Bronchial epithelial cell (primary cell): ENCODE measurements around the gene HMOX1. TPM values are rescaled to one million over a fixed set of nuclear protein-coding genes. Genes with fewer than 3 reads are reported as not detected.

Source experiments
- DNase-seq: peaks from one replicate; pipeline ENCODE4 v3.0.0-alpha.2; 2010; ENCODE audit warnings: low read depth
- FAIRE-seq: peaks from 2 replicates; lab custom pipeline; 2011; peaks lifted over from hg19 to GRCh38; lab: Jason Lieb, UNC
- H3K27me3 ChIP-seq: 2 replicates; pipeline ENCODE4 v1.5.1; 2011; ENCODE audit warnings: low read length; ENCODE audit not compliant: control insufficient read depth, insufficient read depth
- H3K36me3 ChIP-seq: 2 replicates; pipeline ENCODE4 v1.5.1; 2011; ENCODE audit warnings: low read length; ENCODE audit not compliant: control insufficient read depth, insufficient read depth
- H3K4me3 ChIP-seq: 2 replicates; pipeline ENCODE4 v1.5.1; 2011; ENCODE audit warnings: mild to moderate bottlenecking, low read depth, low read length, control low read depth
- CTCF ChIP-seq: IDR thresholded peaks from 2 replicates; pipeline ENCODE4 v1.5.1; 2011; ENCODE audit warnings: mild to moderate bottlenecking, moderate library complexity, low read length, control low read depth, inconsistent platforms; ENCODE audit not compliant: insufficient read depth, severe bottlenecking
- total RNA-seq: library from RNA; depleted of rRNA; stranded (reverse); fragments of >200 nt; gene quantifications from 2 replicates; pipeline ENCODE4 v1.2.1, GENCODE V29; 2014

The HMOX1 gene
- total RNA-seq, 1 donor from 2014 or later: 3.9 TPM

DNA sequence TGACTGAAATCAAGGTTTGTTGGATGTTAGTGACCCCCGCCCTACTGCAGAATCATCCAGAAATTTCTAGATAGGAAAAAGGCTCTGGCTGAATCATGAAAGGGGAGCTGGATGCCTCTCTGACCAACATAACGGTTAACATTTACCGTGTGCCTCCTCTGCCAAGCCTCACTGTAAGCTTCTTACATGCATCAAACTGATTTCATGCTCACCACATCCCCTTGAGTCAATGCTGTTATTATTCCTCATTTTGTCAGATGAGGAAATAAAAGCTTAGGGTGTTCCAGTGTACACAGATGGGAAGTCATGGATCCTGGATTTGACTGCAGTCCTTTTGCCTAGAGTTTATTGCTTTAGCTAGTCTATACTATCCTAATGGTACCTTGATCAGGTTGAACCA is 5.9 kb upstream of the HMOX1 start:
- H3K4me3 ChIP-seq: no peak overlapping the region
- no peak for TF ChIP-seq CTCF
- FAIRE-seq (no peak), DNase-seq (no peak)
- H3K27me3 ChIP-seq: no peaks in the 10 kb centered on the region
- no peaks in the 10 kb centered on the region for H3K36me3 ChIP-seq

DNA sequence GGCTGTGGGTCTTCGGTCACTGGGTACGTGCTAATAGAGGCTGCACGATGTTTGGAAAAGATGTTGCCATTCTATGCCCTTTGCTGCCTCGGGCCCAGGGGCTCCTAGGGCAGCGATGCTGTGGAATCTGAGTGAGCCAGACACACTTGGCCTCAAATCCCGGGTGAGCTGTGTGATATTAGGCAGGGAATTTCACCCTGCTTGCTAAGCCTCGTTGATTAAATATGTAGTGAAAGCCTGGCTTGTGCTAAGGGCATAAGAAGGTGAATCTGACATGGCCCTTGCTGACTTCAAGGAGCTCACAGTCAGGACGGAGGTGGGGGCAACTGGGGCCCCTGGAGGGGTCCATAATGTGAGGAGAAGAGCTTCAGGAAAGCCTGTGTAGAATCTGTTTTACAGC is 5.4 kb upstream of the HMOX1 start:
- no peak overlapping the region for H3K4me3 ChIP-seq
- no peak for TF ChIP-seq CTCF
- DNase-seq (no peak), FAIRE-seq (no peak)
- no peaks in the 10 kb centered on the region for H3K36me3 ChIP-seq
- no peaks in the 10 kb centered on the region for H3K27me3 ChIP-seq

DNA sequence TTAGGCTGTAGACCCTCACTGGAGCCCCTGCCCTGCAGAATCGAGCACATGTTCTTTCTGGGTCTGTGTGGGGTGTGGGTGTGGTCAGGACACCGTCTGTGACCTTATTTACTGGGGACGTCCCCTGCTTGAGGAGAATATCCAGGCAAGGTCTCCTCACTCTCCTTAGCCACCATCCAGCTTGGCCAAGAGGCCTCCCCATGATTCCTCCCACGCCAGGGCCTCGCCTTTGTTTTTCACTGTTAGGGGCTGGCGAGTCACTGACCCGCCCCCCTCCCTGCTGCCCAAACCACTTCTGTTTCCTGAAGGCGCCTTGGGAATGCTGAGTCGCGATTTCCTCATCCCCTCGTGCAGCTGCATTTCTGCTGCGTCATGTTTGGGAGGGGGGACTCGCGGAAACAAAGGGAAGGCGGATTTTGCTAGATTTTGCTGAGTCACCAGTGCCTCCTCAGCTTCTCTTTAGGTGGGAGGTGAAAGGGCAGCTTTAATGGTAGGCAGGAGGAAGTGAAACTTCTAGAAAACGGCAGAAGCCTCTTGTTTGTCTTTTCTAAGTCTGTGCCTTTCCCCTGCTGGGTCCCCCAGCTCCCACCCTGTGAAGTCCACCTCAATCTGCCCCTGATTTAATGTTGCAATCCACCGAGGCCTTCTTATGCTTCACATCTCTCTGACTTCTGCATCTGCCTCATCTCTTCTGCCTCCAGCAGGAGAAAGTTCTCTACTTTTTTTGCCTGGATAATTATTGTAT is 4.0 kb upstream of the HMOX1 start:
- Histone ChIP-seq H3K27me3 (no peaks in the 10 kb centered on the region), H3K36me3 (no peaks in the 10 kb centered on the region), H3K4me3 (no peak overlapping the region)
- TF ChIP-seq CTCF: no peak
- DNase-seq (peak; percentile 93), FAIRE-seq (no peak)

DNA sequence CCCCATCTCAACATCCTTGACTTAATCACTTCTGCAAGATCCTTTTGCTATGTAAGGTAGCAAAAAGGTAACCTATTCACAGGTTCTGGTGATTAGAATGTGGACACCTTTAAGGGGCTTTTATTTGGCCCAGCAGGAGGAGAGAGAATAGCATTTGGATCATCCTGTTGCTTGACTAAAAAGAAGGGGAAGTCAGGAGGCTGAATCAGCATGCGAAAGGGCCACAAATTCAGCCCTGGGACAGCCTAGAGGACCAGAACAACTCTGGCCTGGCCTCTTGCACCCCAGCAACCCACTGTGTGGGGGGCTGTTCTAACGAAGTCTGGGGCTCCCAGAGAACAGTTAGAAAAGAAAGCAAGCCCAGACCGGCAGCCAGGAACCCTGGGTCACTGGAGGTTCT is 3.2 kb upstream of the HMOX1 start:
- FAIRE-seq: no peak
- no peak overlapping the region for H3K4me3 ChIP-seq

GRCh38 chr22:35378621-35379020 is 2.3 kb upstream of the HMOX1 start:
- TF ChIP-seq CTCF: no peak
- FAIRE-seq (no peak), DNase-seq (no peak)
- Histone ChIP-seq H3K36me3 (no peaks in the 10 kb centered on the region), H3K4me3 (no peak overlapping the region), H3K27me3 (no peaks in the 10 kb centered on the region)

More for the DNA sequence above, 3.2 kb upstream of the HMOX1 start:
- H3K27me3 ChIP-seq: no peaks in the 10 kb centered on the region
- no peak for DNase-seq
- TF ChIP-seq CTCF: no peak
- no peaks in the 10 kb centered on the region for H3K36me3 ChIP-seq
